Ishikawa (cell line): Measurements from ENCODE around the gene TBCD.

Source experiments
- EP300 ChIP-seq: IDR thresholded peaks from 2 replicates; pipeline ENCODE4 v1.6.1; 2012; ENCODE audit warnings: borderline replicate concordance
- TAF1 ChIP-seq: IDR thresholded peaks from 2 replicates; pipeline ENCODE4 v1.6.1; 2012; ENCODE audit warnings: low read depth, mild to moderate bottlenecking
- TF ChIP-seq, protein P1 (sequence below): IDR thresholded peaks from 2 replicates; pipeline ENCODE4 v1.6.1; 2012; ENCODE audit warnings: low read depth, mild to moderate bottlenecking

- TF ChIP-seq TAF1 (no peak), EP300 (no peak)
- TF ChIP-seq, protein P1, sequence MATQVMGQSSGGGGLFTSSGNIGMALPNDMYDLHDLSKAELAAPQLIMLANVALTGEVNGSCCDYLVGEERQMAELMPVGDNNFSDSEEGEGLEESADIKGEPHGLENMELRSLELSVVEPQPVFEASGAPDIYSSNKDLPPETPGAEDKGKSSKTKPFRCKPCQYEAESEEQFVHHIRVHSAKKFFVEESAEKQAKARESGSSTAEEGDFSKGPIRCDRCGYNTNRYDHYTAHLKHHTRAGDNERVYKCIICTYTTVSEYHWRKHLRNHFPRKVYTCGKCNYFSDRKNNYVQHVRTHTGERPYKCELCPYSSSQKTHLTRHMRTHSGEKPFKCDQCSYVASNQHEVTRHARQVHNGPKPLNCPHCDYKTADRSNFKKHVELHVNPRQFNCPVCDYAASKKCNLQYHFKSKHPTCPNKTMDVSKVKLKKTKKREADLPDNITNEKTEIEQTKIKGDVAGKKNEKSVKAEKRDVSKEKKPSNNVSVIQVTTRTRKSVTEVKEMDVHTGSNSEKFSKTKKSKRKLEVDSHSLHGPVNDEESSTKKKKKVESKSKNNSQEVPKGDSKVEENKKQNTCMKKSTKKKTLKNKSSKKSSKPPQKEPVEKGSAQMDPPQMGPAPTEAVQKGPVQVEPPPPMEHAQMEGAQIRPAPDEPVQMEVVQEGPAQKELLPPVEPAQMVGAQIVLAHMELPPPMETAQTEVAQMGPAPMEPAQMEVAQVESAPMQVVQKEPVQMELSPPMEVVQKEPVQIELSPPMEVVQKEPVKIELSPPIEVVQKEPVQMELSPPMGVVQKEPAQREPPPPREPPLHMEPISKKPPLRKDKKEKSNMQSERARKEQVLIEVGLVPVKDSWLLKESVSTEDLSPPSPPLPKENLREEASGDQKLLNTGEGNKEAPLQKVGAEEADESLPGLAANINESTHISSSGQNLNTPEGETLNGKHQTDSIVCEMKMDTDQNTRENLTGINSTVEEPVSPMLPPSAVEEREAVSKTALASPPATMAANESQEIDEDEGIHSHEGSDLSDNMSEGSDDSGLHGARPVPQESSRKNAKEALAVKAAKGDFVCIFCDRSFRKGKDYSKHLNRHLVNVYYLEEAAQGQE = no peak
Measured at GRCh38 chr17:82940226-82941020, 188.6 kb downstream of the TBCD start.
